GM18508 (cell line): ENCODE results near the gene SCFD2.
"Not testable (repeated sequence)": the region's sequence is repeated elsewhere in the genome, so short reads cannot be mapped to it uniquely, and the experiment has no call there.

Experiments used
- ATAC-seq: cut with Tn5 transposase; IDR thresholded peaks from one replicate; pipeline ENCODE4 v1.9.1; 2021; ENCODE audit warnings: moderate number of reproducible peaks; ENCODE audit not compliant: insufficient read depth, unreplicated experiment

SCFD2 gene

GRCh38 chr4:52999626-53000025 is 366.2 kb downstream of the SCFD2 start:
- ATAC-seq: no peak

GRCh38 chr4:52998413-52998812 is 367.4 kb downstream of the SCFD2 start:
- no peak for ATAC-seq

DNA sequence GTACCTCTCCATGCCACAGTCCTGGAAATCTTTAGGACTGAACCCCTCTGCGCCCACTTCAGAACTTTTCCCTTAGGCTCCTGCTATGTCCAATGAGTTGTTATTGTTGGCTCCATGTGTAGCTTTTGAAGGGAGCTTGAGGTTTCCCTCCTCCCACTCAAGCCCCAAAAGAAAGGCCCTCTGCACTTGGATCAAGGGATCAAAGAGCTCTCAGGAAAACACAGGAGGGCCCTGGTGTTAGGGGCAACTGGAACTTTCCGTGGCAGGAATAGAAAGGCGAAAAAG is 368.8 kb downstream of the SCFD2 start:
- no peak for ATAC-seq

DNA sequence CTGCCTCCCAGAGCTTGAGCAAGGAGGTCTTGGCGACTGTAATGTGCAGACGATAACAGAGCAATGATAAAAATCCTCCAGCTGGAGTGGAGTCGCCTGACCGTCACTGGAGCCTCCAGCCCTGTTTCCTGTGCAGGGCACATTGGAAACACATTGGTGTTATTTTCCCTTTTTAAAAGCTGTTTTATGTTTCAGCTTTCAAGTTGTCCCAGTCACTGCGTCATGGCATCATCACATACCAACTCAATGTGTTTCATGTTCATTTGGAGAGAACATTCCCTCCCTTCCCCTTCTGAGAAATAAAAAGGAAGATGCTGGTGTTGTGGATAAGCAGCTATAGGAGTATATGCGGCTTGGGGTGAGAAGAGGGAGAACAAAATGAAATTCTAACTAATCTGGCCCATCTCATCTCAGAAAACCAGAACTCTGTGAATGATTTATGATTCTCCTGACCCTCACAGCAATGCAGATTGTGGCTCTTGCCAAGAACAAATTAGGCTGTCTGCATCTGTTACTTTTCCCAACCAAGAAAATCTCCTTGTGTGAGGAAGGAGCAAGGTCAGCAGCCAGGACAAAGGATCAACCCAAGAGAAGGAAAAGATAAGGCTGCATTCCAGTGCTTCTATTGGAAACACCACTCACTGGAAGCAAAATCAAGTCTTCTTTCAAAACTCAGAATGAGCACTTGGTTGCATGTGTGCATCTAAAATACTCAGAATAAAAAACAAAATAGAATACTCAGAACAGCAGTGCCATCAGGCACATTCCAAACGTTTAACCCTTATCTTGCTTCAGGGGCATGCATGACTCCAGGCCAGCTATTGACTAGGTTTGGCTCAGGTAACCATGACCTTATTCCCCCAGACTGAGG is 369.4 kb downstream of the SCFD2 start:
- ATAC-seq: no peak

- ATAC-seq: no peak
These were observed 370.4 kb downstream of the SCFD2 start for GRCh38 chr4:52995360-52996030.

- ATAC-seq: no peak
These were observed 371.3 kb downstream of the SCFD2 start for GRCh38 chr4:52994567-52994966.

DNA sequence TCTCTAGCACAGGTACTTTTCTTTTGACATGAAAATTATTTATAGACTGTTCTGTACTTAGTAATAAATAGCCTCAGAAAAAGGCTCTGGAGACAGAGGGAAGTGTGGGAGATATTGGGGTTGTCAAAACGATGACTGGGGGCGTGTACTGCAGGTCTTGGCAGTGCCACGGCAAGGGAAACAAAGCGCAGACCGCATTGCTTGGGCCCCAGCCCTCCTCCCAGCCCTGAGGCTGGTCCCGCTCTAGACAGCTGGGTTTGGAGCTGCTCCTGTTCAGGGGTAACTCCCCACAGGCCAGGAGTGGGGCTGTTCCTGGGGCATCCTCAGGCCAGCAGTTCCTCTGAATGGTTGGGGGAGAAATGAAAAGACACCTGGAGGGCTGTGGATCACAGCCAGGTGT is 372.1 kb downstream of the SCFD2 start:
- ATAC-seq: no peak

DNA sequence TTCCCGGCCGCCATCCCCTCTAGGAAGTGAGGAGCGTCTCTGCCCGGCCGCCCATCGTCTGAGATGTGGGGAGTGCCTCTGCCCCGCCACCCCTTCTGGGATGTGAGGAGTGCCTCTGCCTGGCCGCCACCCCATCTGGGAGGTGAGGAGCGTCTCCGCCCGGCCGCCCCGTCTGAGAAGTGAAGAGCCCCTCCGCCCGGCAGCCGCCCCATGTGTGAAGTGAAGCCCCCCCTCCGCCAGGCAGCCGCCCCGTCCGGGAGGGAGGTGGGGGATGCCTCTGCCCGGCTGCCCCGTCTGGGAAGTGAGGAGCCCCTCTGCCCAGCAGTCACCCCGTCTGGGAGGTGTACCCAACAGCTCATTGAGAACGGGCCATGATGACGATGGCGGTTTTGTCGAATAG is 373.3 kb downstream of the SCFD2 start:
- ATAC-seq: not testable (repeated sequence)

- no peak for ATAC-seq
These were observed 374.4 kb downstream of the SCFD2 start for GRCh38 chr4:52991472-52991871.

GRCh38 chr4:52990706-52991105 is 375.2 kb downstream of the SCFD2 start:
- ATAC-seq: no peak

DNA sequence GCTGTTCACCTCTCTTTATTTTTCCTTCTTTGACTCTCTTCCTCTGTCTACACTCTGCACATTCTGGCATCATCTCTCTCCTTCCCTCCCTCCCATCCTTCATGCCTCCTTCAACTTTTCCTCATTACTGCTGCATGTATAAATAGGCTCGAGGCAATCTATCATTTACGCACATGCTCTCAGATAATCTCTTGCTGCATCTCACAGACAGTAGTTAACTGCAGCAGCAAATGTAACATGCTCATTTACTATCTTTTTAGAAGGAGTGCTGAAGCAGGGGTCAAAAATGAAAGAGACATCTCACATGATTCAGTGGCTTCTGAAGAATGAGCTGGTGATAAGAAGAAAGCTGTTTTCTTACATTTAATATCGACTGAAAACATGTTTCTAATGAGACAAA is 376.0 kb downstream of the SCFD2 start:
- no peak for ATAC-seq

- no peak for ATAC-seq
These were observed 378.3 kb downstream of the SCFD2 start for GRCh38 chr4:52987392-52988056.

GRCh38 chr4:52984462-52984881 is 381.4 kb downstream of the SCFD2 start:
- ATAC-seq: no peak

GRCh38 chr4:52983563-52984303 is 382.1 kb downstream of the SCFD2 start:
- no peak for ATAC-seq

DNA sequence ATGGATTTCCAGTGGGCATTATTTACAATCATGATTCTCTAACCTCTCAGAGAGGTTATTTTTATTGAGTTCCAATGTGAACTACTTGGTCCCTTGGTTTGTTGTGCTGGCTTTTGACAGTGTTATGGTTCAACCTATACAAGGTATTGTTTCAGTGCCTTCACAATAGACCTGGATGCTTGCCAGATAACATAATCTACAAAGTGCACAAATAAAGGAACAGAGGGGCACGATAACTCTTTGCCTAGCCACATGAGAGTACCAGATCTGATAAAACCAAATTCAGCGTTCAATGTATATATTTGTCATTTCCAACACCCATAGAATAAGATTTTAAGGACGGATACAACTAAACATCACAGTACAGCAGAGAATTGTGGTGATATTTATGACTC is 382.9 kb downstream of the SCFD2 start:
- ATAC-seq: no peak

- ATAC-seq: no peak
These were observed 383.5 kb downstream of the SCFD2 start for GRCh38 chr4:52982255-52982945.

- no peak for ATAC-seq
These were observed 385.9 kb downstream of the SCFD2 start for GRCh38 chr4:52979821-52980590.

- no peak for ATAC-seq
These were observed 386.8 kb downstream of the SCFD2 start for GRCh38 chr4:52979020-52979419.

GRCh38 chr4:52977252-52977651 is 388.6 kb downstream of the SCFD2 start:
- ATAC-seq: no peak
